Smooth muscle cell (in vitro differentiated cells): Measurements from ENCODE around the gene PYGL. TPM values are rescaled to one million over a fixed set of nuclear protein-coding genes. Genes with fewer than 3 reads are reported as not detected.
"Not testable (repeated sequence)": the region's sequence is repeated elsewhere in the genome, so short reads cannot be mapped to it uniquely, and the experiment has no call there.

ENCODE experiments used
- DNase-seq: peaks from one replicate; lab custom pipeline; 2025; ENCODE audit not compliant: unreplicated experiment; lab: John Stamatoyannopoulos, UW
- H2AFZ ChIP-seq: fragments of 200-600 bp; sonication (generic); 2 replicates; pipeline ENCODE4 v1.6.0; 2016; ENCODE audit warnings: antibody characterized with exemption, low read depth, mild to moderate bottlenecking
- H3F3A ChIP-seq: fragments of 200-600 bp; sonication (generic); 2 replicates; pipeline ENCODE4 v1.6.0; 2017; ENCODE audit warnings: antibody characterized with exemption, low read depth
- H3K27ac ChIP-seq: fragments of 200-600 bp; sonication (generic); 2 replicates; pipeline ENCODE4 v1.5.1; 2016; ENCODE audit warnings: low read depth, mild to moderate bottlenecking
- H3K27me3 ChIP-seq: fragments of 200-600 bp; sonication (generic); 2 replicates; pipeline ENCODE4 v1.6.1; 2016; ENCODE audit warnings: low read depth, mild to moderate bottlenecking
- H3K36me3 ChIP-seq: fragments of 200-600 bp; sonication (generic); 2 replicates; pipeline ENCODE4 v1.5.1; 2016; ENCODE audit warnings: low read depth
- H3K4me1 ChIP-seq: fragments of 200-600 bp; sonication (generic); 2 replicates; pipeline ENCODE4 v1.5.1; 2016; ENCODE audit warnings: low read depth
- H3K4me2 ChIP-seq: fragments of 200-600 bp; sonication (generic); 2 replicates; pipeline ENCODE4 v1.6.0; 2016; ENCODE audit warnings: mild to moderate bottlenecking
- H3K4me3 ChIP-seq: fragments of 200-600 bp; sonication (generic); 2 replicates; pipeline ENCODE4 v1.5.1; 2016; ENCODE audit warnings: mild to moderate bottlenecking
- H3K79me2 ChIP-seq: fragments of 200-600 bp; sonication (generic); 2 replicates; pipeline ENCODE4 v1.6.0; 2016; ENCODE audit warnings: low read depth, mild to moderate bottlenecking
- H3K9ac ChIP-seq: fragments of 200-600 bp; sonication (generic); 2 replicates; pipeline ENCODE4 v1.6.0; 2016; ENCODE audit warnings: low read depth
- H3K9me3 ChIP-seq: fragments of 200-600 bp; sonication (generic); replicated peaks from 2 replicates; pipeline ENCODE4 v1.5.1; 2016; ENCODE audit warnings: low read depth
- H4K20me1 ChIP-seq: fragments of 200-600 bp; sonication (generic); 2 replicates; pipeline ENCODE4 v1.6.0; 2016; ENCODE audit warnings: low read depth
- CTCF ChIP-seq: fragments of 200-600 bp; sonication (generic); IDR thresholded peaks from 2 replicates; pipeline ENCODE4 v1.5.1; 2017; ENCODE audit warnings: borderline replicate concordance, mild to moderate bottlenecking, antibody characterized with exemption; ENCODE audit not compliant: insufficient read depth, poor library complexity, severe bottlenecking
- WGBS: methylation state at CpG from one replicate; pipeline ENCODE4 v1.1.7; 2016; ENCODE audit warnings: low lambda C conversion rate; 5-methylcytosine and 5-hydroxymethylcytosine counted together
- polyA plus RNA-seq: library from polyadenylated mRNA; unstranded; fragments of >200 nt; fragmentation: Nextera tagmentation; extraction: Ambion mirVana; gene quantifications from 2 replicates; pipeline ENCODE4 v1.2.1, GENCODE V29; 2016
- total RNA-seq: library from RNA; depleted of rRNA; stranded (reverse); fragments of >200 nt; gene quantifications from 2 replicates; pipeline ENCODE4 v1.2.3, GENCODE V29; 2014

Gene PYGL
- total and polyA plus RNA-seq, 2 experiments from 2014 or later = 23.4 to 43.0 TPM

GRCh38 chr14:50920482-50921230 is 23.6 kb downstream of the PYGL start:
- Histone ChIP-seq H3K4me1 (peaks cover 5% of the 10 kb centered on the region), H3K9ac (no peak overlapping the region), H3K9me3 (no peaks in the 10 kb centered on the region), H3K4me3 (no peak overlapping the region), H3F3A (no peaks in the 10 kb centered on the region), H3K4me2 (no peak overlapping the region), H3K27ac (peak overlapping the region; percentile 40), H2AFZ (no peak overlapping the region), H3K27me3 (no peaks in the 10 kb centered on the region), H3K79me2 (no peaks in the 10 kb centered on the region), H4K20me1 (no peaks in the 10 kb centered on the region), H3K36me3 (no peaks in the 10 kb centered on the region)
- DNase-seq = no peak
- 67% methylated on average over 9 of the region's 9 CpGs for WGBS
- no peak for TF ChIP-seq CTCF

DNA sequence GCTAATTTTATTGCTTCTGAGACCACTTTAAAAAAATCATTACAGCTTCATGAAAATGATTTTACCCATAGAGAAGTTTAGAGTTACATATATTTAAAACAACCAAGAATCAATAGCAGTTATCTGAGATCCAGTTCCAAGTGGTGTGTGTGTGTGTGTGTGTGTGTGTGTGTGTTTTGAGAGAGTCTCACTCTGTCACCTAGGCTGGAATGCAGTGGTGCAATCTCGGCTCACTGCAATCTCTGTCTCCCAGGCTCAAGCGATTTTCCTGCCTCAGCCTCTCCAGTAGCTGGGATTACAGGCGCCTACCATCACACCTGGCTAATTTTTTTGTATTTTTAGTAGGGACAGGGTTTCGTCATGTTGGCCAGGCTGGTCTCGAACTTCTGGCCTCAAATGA is 24.8 kb downstream of the PYGL start:
- not testable (repeated sequence) for H3K79me2 ChIP-seq, H2AFZ ChIP-seq, DNase-seq, H3K27ac ChIP-seq, H3K4me2 ChIP-seq, H3K27me3 ChIP-seq, H3K4me3 ChIP-seq, H3K36me3 ChIP-seq, H3K9me3 ChIP-seq, H3K9ac ChIP-seq, H3K4me1 ChIP-seq, H4K20me1 ChIP-seq, H3F3A ChIP-seq
- WGBS = 81% methylated on average over 5 of the region's 5 CpGs

- H3F3A ChIP-seq = no peaks in the 10 kb centered on the region
- H3K9ac ChIP-seq = no peak overlapping the region
- peaks cover 8% of the 10 kb centered on the region for H3K36me3 ChIP-seq
- H2AFZ ChIP-seq = no peak overlapping the region
- no peaks in the 10 kb centered on the region for H3K27me3 ChIP-seq
- H4K20me1 ChIP-seq = no peaks in the 10 kb centered on the region
- H3K27ac ChIP-seq = no peak overlapping the region
- WGBS = 97% methylated on average over 6 of the region's 6 CpGs
- H3K9me3 ChIP-seq = no peaks in the 10 kb centered on the region
- TF ChIP-seq CTCF = no peak
- DNase-seq = no peak
- H3K4me3 ChIP-seq = no peak overlapping the region
- no peak overlapping the region for H3K4me2 ChIP-seq
- peaks cover 5% of the 10 kb centered on the region for H3K4me1 ChIP-seq
- H3K79me2 ChIP-seq = no peaks in the 10 kb centered on the region
Observed at GRCh38 chr14:50917449-50917848, 26.8 kb downstream of the PYGL start.

- Histone ChIP-seq H3K36me3 (peaks cover 13% of the 10 kb centered on the region), H3K4me1 (no peaks in the 10 kb centered on the region), H3K9me3 (no peaks in the 10 kb centered on the region), H3K79me2 (no peaks in the 10 kb centered on the region), H3K27me3 (no peaks in the 10 kb centered on the region), H3K9ac (no peak overlapping the region), H2AFZ (no peak overlapping the region), H3K27ac (no peak overlapping the region), H4K20me1 (no peaks in the 10 kb centered on the region), H3F3A (no peaks in the 10 kb centered on the region), H3K4me2 (no peak overlapping the region), H3K4me3 (no peak overlapping the region)
- WGBS = 61% methylated on average over 5 of the region's 5 CpGs
- DNase-seq = no peak
- no peak for TF ChIP-seq CTCF
Observed at GRCh38 chr14:50910495-50911420, 33.5 kb downstream of the PYGL start.
